H1 (cell line): ENCODE results near the gene CBY1. TPM values are rescaled to one million over a fixed set of nuclear protein-coding genes. Genes with fewer than 3 reads are reported as not detected.

Experiments
- TCF12 ChIP-seq: IDR thresholded peaks from 2 replicates; pipeline ENCODE4 v1.6.1; 2011; ENCODE audit warnings: low read depth, mild to moderate bottlenecking, low read length
- polyA plus RNA-seq, 7 experiments: library from polyadenylated mRNA; depleted of rRNA in 3 of 7; stranded (reverse) in 5 of 7; unstranded in 2 of 7; fragments of >200 nt in 5 of 7; fragments of 200-250 nt in 2 of 7; gene quantifications; 1 replicate in 5 of 7; 2 replicates in 1 of 7; 4 replicates in 1 of 7; pipeline versions ENCODE4 v1.2.1 to v1.2.3, GENCODE V29; 2011 to 2013; ENCODE audit warnings: missing spikeins in 2 of 7, mixed read lengths in 2 of 7
- total RNA-seq: library from RNA; stranded (reverse); fragmentation: NEBNext Ultra II Directional; extraction: Animal tissue kit (Norgen Biotek cat#: 25700); gene quantifications from 2 replicates; pipeline ENCODE4 v1.2.1, GENCODE V29; 2021

CBY1 gene
- total and polyA plus RNA-seq, 2 of the 8 experiments (the other 6 are each of a cell fraction or from before 2014, with no cell fraction given), result 23.2 to 30.2 TPM

GRCh38 chr22:38618258-38618657, 38.2 kb upstream of the CBY1 start (continued):
- TF ChIP-seq TCF12, result no peak
